NCI-H2107 treated with DMSO at 0.1 percent for 48 hours (cell line): ENCODE data around the gene CGRRF1.

Experiments
- DNase-seq: peaks from one replicate; lab custom pipeline; 2025; ENCODE audit not compliant: unreplicated experiment; lab: John Stamatoyannopoulos, UW

The CGRRF1 gene, protein sequence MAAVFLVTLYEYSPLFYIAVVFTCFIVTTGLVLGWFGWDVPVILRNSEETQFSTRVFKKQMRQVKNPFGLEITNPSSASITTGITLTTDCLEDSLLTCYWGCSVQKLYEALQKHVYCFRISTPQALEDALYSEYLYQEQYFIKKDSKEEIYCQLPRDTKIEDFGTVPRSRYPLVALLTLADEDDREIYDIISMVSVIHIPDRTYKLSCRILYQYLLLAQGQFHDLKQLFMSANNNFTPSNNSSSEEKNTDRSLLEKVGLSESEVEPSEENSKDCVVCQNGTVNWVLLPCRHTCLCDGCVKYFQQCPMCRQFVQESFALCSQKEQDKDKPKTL

DNA sequence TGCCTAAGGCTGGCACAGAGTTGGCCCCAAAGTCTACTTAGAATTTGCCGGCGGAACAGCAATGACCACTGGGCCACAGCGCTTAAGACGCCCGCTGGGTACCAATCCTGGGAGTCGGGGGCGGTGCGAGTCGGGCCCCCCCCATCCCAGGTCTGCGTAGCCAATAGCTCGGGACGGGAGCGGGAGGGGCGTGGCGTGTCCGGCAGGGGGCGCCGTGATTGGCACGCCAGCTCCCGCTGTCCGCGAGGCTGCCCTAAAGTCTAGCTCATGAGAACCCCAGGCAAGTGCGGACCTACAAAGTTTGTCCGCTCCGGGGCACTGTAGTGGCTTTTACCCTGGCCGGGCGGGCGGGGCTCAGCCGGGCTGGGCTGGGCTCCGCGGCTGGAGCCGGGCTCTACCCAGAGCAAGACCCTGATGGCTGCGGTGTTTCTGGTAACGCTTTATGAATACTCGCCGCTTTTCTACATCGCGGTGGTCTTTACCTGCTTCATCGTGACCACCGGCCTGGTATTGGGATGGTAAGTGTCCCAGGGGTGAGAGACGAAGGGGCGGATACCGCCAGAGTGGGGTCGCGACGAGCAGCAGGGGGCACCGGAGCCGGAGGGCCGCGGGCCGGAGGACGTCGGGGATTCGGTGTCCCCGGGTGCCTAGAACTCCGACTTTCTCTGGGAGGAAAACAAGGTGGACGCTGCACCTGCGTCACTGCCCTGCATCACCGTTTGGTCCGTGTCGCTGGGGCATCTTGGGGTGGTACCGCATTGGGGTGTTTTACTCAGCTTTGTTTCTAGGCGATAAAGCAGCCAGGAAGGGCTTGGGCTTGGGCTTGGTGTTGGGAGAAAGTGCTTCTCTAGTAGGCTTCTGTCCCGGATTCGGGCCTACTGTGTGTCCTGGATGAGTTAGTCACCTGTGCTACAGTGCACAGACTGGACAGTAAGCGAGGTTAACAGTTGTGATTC is at the start of gene CGRRF1:
TSS of gene CGRRF1 (plus strand) at position 361 of the 956 bp plus-strand sequence. CDS start at position 415, 54 bp downstream.
- DNase-seq = peak; percentile 98

- no peak for DNase-seq
These were observed 47.7 kb upstream of the CGRRF1 start for GRCh38 chr14:54462048-54462447.

DNA sequence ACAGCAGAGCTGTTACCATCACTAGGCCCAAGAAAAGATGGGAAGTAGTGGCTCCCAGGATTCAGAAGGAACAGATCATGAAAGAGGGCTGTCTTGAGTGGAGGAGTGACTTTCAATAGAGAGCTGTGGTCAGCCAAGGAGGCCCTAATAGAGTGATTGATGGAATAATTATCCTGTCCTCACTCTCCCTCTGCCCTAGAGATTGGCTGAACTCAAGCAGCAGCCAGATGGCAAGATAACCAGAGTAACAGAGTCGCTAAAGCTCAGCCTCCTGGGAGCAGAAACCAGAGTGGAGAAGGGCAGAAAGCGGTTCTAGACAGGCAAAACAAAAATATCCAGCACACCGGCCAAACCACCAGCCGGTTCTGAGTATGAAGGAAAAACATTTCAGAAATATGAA is 44.1 kb upstream of the CGRRF1 start:
- no peak for DNase-seq

- DNase-seq = no peak
These were observed 42.4 kb upstream of the CGRRF1 start for GRCh38 chr14:54467280-54467679.

DNA sequence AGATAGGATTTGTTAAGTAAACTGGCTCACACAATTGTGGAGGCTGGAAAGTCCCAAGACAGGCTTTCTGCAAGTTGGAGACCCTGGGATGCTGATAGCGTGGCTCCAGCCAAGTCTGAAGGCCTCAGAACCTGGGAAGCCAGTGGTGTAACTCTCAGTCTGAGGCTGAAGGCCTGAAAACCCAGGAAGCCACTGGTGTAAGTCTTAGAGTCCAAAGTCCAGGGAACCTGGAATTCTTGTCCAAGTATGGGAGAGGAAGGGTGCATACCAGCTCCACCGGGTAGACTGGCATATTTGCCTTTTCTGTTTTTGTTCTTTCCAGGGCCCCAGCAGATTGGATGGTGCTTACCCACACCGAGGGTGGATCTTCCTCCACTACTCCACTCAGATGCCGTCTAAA is 39.0 kb upstream of the CGRRF1 start:
- DNase-seq = no peak

GRCh38 chr14:54471641-54472040 is 38.1 kb upstream of the CGRRF1 start:
- no peak for DNase-seq

GRCh38 chr14:54472315-54472714 is 37.4 kb upstream of the CGRRF1 start:
- no peak for DNase-seq

GRCh38 chr14:54474232-54474793 is 35.4 kb upstream of the CGRRF1 start:
- no peak for DNase-seq

GRCh38 chr14:54475187-54475899 is 34.4 kb upstream of the CGRRF1 start:
- DNase-seq = no peak

DNA sequence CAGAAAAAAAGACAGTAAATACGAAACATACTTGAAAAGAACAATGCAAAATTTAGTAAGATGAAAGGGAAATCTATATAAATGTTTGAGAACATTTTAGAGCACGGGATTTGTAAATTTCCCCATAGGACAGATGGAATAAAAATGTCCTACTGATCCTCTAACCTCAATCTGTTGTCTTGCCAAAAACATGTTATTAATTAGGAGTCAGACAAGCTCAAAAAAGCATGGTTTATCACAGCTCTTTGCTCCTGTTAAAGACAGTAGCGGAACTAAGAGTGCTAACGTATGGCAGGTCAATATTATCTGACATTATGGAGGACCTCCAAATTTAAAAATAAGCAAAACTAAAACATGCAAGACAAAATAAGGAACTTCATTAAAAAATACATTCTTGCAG is 33.8 kb upstream of the CGRRF1 start:
- no peak for DNase-seq

DNA sequence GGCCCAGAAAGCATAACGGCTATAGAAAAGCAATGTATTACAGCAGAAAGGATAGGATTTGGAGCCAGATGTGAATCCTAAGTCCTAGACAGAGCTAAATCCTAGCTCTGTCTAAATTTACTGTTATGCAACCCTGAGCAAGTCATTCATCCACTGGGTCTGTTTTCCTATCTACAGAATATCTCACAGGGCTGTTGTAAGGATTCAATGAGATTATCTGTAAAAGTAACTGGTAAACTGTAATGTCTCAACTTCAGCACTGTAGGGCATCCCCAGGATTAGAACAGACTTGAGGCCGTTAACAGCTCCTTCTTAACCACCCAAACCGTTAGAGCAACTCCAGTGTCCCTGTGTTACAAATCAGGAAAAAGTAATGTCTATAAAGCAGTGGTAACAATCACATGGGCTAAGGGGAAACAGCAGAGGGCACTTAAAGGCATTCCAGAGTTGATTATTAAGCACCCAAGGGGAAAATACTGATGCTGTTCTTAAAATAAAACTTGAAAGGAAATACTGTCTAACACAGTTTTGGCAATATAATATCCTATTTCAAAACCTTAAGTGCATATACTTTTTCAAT is 31.0 kb upstream of the CGRRF1 start:
- DNase-seq = no peak

- no peak for DNase-seq
These were observed 28.7 kb upstream of the CGRRF1 start for GRCh38 chr14:54480830-54481562.

- DNase-seq = no peak
These were observed 28.0 kb upstream of the CGRRF1 start for GRCh38 chr14:54481695-54482094.

DNA sequence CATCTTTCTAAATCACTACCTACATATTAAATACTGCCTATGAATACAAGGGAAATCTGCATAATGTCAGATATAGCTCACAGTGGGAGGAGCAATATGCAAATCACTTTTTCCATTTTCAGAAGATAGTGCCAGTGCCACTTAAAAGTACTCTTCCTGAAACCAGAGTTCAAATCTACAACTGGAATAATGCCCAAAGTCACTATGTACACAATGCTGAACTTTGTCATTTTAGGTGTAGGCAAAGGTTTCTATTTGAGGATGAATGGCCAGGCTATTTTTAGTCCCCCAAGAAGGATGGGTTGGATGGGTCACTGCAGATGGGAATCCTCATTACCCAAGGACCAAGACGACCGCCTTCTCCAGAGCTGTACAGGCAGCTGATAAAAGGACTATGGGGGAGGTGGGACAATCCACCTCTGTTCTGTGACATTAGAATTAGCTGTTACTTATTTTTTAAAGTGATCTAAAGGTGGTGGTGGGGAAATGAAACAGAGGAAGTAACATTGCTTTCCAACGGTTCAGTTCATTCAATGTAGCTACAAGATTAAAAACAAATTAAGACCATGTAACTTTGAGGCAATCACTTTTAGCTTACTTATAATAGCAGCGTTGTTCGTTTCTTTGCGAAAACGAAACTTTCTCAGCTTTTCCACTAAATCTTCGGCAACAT is 26.5 kb upstream of the CGRRF1 start:
- no peak for DNase-seq

DNA sequence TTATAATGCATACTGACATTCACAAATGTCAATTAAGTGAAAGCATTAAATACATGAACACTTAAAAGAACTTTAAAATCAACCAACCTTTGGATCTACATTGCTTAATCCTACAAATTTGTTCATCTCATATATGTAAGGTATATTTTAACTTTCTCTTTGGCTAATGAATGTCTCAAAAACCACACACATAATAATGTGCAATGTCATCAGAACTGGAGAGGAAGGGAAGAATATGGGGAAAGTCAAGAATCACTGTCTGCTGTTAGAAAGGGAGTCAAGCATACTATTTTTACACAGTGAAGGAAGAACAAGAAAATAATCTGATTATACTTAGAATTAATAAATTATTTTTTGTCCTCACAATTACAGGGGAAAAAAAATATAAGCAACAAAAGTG is 25.9 kb upstream of the CGRRF1 start:
- no peak for DNase-seq

DNA sequence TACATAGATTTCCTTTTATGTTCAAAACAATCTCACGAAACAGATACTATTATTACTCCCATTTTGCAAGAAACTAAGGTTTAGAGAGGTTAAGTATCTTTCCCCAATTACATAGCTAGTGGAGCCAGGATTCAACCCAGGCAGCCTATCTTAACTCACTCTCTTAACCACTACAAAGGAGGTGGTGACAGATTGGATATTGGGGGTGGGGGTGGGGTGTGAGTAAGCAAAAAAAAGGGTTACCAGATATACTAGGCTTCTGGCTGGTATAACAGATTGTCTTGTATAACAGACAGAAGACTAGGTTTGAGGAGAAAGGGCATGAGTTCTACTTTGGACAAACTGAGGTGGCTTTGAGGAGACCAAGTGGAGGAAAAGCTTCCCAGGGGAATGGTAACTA is 23.0 kb upstream of the CGRRF1 start:
- DNase-seq = no peak

DNA sequence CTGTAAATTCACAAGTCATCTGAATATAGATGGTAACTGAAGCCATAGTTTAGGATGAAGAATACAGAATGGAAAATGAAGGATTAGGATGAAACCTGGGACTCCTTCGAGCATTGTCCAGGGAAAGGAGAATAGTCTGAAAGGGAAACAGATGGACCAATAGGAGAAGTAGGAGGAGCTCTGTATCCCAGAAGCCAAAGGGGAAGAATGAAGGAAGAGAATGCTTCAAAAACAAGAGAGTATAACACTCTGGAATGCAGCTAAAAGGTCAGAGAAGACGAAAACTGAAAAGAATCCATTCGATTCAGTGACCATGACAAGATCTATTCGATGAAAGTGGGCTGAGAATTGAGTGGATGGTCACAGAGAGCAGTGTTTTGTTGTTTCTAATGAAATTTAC is 21.9 kb upstream of the CGRRF1 start:
- DNase-seq = no peak

DNA sequence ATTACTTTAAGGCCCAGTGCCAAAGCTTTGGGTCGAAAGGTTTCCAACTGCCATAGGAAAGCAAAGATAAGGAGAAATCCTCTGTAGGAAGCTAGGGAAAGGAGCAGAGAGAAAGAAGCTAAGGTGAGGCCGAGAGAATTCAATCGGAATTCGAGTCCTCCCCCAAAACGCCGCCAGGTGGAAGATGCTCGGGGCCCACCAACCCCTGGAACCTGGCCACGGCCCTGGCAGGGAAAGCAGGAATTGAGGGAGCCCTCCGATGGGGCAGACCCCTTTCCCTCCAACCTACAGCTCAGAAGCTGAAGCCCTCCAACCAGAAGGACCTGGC is 21.4 kb upstream of the CGRRF1 start:
- no peak for DNase-seq

- peak; percentile 76 for DNase-seq
These were observed 20.9 kb upstream of the CGRRF1 start, which contains the start of gene GMFB for GRCh38 chr14:54488646-54489317. Gene GMFB (minus strand): TSS chr14:54488980. CDS start chr14:54488927, 53 bp downstream.
